GM18507 (cell line): ENCODE measurements around the gene PFKFB3.
A peak's percentile ranks its signal among the peaks of the same experiment; 100 is the strongest.
"Not testable (repeated sequence)": the region's sequence is repeated elsewhere in the genome, so short reads cannot be mapped to it uniquely, and the experiment has no call there.

ENCODE experiments used
- DNase-seq: peaks from one replicate; pipeline ENCODE4 v3.0.0; 2011; ENCODE audit warnings: low read depth; ENCODE audit not compliant: insufficient read length; ENCODE audit errors: extremely low spot score
- FAIRE-seq: peaks from 2 replicates; lab custom pipeline; 2011; peaks lifted over from hg19 to GRCh38; lab: Jason Lieb, UNC

PFKFB3 gene

GRCh38 chr10:6282454-6282958 is 79.8 kb downstream of the PFKFB3 start:
- DNase-seq (no peak), FAIRE-seq (no peak)

GRCh38 chr10:6283655-6284054 is 80.9 kb downstream of the PFKFB3 start:
- DNase-seq (no peak), FAIRE-seq (no peak)

GRCh38 chr10:6290621-6291020 is 87.9 kb downstream of the PFKFB3 start:
- not testable (repeated sequence) for FAIRE-seq, DNase-seq

GRCh38 chr10:6292741-6293151 is 90.0 kb downstream of the PFKFB3 start:
- no peak for DNase-seq
- no peak for FAIRE-seq

- not testable (repeated sequence) for FAIRE-seq, DNase-seq
Measured at GRCh38 chr10:6296425-6296824, 93.7 kb downstream of the PFKFB3 start.

GRCh38 chr10:6296828-6297251 is 94.1 kb downstream of the PFKFB3 start:
- FAIRE-seq (no peak), DNase-seq (no peak)

GRCh38 chr10:6297522-6297921 is 94.8 kb downstream of the PFKFB3 start:
- FAIRE-seq: no peak

GRCh38 chr10:6297951-6298381 is 95.2 kb downstream of the PFKFB3 start:
- no peak for FAIRE-seq

More at GRCh38 chr10:6297522-6297921, 94.8 kb downstream of the PFKFB3 start:
- DNase-seq: no peak

GRCh38 chr10:6298428-6298827 is 95.7 kb downstream of the PFKFB3 start:
- FAIRE-seq: no peak
- DNase-seq: no peak

More at GRCh38 chr10:6297951-6298381, 95.2 kb downstream of the PFKFB3 start:
- no peak for DNase-seq

GRCh38 chr10:6299234-6299633 is 96.5 kb downstream of the PFKFB3 start:
- DNase-seq (no peak), FAIRE-seq (no peak)

GRCh38 chr10:6299743-6300105 is 97.0 kb downstream of the PFKFB3 start:
- DNase-seq (no peak), FAIRE-seq (no peak)

- DNase-seq (peak; percentile 51), FAIRE-seq (peak; percentile 94)
Measured at GRCh38 chr10:6300106-6300783, 97.5 kb downstream of the PFKFB3 start.

GRCh38 chr10:6300784-6301460 is 98.2 kb downstream of the PFKFB3 start:
- no peak for DNase-seq
- no peak for FAIRE-seq

- DNase-seq (no peak), FAIRE-seq (peak; percentile 38)
Measured at GRCh38 chr10:6301488-6302075, 98.8 kb downstream of the PFKFB3 start.
